HG03469 (cell line): Measurements from ENCODE around the gene ORC4.

Experiments
- ATAC-seq: cut with Tn5 transposase; IDR thresholded peaks from one replicate; pipeline ENCODE4 v1.9.1; 2021; ENCODE audit warnings: mild to moderate bottlenecking, moderate library complexity, moderate number of reproducible peaks; ENCODE audit not compliant: unreplicated experiment

ORC4 gene

DNA sequence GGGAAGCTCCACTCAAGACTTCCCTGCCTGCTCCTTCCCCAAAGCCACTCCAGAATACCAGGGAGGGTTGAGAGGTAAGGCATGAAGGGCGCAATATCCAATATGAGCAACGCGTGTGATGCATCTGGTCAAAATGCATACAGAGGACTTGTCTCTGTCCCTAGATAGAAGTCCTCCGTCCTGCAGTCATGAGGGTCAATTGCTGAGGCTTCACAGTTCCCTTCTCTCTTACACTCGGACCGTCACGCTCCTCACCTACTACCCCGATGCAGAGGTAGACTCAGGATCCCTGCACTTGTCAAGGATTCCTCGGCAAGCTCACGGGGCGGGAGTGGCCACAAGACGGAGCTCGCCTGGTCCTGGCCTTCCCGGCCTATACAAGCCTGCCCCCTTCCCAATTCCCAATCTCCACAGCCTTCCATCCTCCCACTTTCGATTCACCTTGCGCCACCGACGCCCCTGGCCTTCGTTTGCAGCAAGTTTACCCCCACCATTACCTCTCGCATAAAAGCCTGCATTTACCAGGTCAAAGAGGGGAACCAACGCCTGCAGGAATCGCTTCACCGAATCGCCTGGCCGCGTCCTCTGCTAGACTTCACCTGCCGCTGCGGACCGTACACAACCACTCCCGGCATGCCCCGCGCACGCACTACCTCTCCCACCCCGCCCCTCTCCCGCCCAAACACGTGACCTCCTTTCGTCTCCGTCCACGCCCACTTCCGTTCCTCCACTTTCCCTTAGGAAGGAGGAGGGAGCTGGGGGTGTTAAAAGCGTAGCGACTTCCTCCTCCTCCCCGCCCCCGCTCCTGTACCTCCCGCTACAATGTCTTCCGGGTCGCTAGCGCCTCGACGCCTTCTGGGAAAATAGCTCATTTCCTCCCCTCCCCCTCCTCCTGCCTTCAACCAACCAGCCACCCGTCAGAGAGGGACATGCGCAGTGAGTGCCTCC lies at the start of gene ORC4:
Gene ORC4, minus strand, starts transcription at position 627 of the 948 bp plus-strand sequence. CDS start 44,779 bp downstream, outside the sequence.
- peak; percentile 40 for ATAC-seq

DNA sequence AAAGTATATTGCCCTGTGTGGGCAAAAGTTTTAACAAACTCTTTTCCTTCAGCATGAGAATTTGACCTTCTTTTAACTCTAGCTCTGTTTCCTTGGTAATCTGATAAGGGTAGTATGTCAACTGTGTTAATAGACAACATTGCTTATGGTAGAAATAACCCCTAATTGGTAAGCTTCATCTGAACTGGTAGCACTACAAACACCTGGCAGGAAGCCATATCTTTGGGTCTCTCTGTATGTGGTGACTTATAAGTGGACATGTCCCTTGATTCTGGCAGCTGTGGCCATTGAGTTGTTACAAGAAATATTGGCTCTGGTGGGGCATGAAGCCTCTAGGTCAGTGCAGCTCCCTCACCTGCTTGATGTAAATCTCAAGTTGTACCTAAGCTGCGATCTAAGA lies 47.3 kb upstream of the ORC4 start:
- no peak for ATAC-seq

DNA sequence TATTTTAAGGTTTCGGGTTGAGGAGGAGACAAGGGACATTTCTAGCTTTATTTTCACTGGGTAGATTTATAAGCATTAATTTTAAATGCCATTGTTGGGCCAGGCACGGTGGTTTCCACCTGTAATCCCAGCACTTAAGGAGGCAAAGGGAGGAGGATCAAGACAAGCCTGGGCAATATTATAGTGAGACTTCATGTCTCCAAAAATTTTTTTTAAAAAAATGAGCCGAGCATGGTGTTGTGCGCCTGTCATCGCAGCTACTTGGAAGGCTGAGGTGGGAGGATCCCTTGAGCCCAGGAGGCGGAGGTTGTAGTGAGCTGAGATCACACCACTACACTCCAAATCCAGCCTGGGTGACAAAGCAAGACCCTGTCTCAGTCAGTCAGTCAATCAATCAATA lies 45.4 kb upstream of the ORC4 start:
- ATAC-seq = no peak

DNA sequence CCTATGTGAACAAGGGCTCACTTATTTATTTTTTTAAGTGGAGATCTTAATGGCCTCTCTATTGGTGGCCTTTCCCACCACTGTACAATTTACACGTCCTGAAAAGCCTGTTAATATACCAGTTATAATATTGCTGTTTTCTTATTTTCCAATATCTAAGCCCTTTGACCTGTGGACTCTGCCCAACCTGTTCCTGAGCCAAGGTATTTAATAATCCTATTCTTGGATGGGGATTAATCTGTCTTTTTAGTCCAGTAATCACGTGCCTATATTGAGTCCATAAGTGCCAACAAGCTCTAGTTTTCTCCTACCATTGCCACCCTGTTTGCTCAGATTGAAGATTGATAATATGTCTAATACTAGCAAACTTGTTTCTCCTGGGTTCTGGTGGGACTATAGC lies 43.1 kb upstream of the ORC4 start:
- ATAC-seq = no peak

DNA sequence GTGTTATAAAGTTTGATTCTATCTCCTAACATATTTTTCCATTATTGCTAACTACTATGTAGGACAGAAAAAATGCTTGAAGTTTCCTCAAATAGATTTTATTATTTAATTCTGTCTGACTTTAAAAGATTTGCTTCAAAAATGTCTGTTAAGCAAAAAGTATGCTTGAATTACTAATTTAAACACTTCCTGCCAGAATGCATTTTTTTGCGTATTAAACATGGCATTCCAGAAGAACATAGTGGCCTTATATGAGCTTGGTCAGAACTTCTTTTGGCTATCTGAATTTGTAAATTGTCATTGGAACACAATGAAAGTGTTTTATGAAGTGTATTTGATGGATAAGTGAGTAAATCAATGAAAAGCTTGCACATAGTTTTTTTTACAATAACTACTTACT lies 38.1 kb upstream of the ORC4 start:
- ATAC-seq = no peak

DNA sequence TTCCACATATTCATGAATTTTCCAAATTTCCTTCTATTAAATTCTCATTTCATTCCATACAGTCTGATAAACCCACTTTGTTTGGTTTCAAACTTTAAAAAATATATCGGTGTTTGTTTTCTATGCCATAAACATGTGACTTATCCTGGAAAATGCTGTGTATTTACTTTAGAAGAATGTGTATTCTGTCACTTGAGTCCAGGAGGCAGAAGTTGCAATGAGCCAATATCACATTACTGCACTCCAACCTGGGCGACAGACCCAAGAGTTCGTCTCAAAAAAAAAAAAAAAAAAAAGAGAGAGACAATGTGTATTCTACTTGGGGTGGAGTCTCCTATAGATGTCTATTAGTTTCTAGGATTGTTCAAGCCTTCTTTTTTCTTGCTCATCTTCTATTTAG lies 32.1 kb upstream of the ORC4 start:
- ATAC-seq = no peak

DNA sequence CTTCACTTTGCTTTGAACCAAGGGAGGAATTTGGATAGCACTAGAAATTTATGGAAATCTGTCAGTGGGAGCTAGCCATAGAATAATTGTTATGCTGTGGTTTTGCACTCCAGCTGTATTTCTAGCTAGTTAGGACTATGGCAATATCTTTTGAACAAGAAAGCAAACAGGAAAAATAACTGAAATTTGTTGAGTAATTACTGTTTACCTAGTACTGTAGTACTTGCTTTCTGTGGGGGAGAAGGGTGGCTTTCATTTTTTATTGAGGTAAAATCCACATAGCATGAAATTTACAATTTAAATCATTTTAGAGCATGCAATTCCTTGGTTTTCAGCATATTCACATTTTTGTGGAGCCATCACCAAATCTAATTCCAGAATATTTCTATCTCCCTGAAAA lies 28.7 kb upstream of the ORC4 start:
- no peak for ATAC-seq

DNA sequence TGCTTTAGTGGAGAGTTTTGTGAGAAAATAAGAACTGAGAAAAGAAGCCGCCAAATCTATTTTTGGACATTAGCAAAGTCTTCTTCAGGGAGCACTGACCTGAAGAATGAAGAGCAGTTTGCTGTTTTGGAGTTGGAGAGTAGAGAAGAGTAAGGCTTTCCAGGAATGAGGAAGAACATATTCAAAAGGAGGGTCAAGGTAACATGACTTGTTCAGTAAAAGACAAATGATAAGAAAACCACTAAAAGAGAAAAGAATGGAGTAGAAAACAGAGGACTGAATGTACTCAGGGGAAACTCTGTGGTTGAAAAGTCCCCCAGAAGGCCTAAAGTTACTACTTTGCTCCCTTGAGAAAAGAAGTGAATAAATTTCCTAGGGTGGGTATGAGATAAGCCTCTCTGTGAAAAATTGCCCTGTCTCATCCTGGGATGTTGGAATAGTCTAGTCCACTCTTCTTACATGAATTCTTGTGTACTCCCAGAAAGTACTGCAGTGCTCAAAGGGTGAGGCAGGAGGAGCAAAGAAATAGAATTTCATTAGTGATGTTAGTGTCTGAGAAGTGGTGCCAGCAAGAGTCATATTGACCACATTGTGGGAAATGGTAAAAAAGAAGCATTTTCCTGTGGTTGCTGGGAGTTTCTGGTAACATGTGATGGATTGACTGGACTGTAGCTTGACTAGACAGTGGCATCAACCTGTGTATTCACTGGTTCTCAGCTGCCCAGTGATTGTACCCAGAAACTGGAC lies 28.1 kb upstream of the ORC4 start:
- peak; percentile 43 for ATAC-seq

DNA sequence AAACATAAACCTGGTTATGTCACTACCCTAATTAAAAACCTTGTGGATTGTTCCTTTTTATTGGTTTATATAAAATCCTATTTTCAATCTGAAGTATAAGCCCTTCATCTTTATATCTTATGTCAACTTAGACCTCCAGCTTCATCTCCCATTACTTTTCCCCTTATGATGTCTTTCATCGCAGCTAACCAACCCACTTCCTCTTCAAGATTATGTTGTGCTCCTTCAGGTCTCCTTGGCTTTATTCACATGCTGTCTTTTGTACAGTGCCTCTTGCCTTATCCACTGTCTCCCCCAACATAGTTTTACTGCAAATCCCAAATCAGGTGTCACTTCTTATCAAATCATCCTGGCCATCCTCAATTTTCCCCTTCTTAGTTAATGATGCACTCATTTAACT lies 26.3 kb upstream of the ORC4 start:
- ATAC-seq = no peak

DNA sequence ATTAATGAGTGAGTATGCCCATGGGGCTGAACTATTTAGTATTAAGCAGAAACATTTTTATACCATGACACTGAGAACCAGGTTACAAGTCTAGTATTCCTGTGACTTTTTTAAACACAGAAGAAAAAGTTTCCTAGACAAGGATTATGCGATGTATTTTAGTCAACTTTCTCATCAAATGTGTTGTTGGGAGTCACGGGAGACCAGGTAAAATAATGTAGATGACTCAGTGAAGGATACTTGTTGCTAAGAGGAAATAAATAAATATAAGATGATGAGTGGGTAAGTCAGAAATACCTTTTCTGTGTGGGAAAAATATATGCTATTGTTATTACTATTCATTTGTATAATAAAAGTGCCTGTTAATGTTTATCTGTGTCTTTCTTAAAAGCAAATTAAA lies 23.8 kb upstream of the ORC4 start:
- ATAC-seq = no peak

DNA sequence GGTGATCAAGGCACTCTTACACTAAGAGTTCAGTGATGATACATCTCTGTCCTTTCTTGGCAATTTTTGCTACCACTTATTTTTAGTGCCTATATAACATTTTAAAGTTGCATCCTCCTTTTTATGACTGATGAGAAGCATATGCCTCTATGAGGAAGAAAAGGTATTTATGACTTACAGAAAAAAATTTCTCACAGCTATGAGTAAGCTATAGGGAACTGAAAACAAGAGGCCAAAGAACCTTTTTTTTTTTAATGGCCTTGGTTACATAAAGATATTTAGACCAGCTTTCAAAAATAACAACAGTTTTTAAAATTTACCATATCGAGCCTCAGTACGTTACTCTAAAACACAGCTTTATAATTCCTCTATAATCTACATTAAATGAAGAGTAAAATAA lies 21.7 kb upstream of the ORC4 start:
- ATAC-seq = peak; percentile 94

DNA sequence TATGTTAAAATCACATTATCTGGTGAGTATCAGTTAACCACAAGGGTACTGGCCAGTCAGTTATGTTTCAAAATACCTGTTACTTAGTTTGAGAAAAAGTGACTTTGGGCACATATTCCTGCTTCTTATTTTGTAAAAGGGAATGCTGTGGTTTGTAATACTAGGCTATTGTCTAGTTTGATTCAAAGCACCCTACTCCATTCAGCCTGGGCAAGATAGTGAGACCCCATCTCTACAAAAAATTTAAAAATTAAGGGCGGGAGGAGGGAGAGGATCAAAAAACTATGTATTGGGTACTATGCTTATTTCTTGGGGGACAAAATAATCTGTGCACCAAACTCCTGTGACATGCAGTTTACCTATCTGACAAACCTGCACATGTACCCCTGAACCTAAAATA lies 19.2 kb upstream of the ORC4 start:
- no peak for ATAC-seq

DNA sequence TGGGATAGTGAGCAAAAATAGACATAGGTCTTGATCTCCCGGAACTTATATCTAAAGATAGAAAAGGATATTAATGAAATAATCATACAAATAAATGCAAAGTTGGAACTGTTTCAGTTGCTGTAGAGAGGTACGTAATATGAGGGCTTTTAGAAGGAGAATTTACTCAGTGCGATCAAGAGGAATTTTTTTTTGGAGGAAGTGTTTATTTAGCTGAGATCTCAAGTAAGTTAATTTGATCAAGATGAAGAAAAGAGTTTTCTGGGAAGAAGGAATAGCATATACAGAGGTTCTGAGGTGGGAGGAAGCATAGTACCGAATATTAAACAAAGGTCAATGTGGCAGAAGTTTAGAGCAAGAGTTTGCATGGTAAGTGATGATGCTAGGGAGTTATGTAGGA lies 11.7 kb upstream of the ORC4 start:
- no peak for ATAC-seq

DNA sequence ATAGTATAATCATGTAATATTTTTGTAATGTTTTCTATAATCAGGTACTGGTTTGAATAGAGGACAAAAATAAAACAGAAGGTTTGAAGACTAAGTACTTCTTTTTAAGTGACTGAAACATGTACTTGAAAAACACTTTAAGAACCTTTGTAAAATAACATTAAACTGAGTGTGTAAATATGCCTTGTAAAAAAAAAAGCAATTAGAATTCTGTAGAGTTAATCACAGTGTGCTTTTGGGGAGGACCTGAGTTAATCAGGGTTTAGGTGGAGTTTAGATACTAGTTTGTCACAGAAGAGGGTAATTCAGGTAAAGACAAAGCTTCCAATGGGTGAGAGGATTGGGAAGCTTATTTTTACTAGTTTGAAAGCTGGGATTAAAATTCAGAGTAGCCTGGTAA lies 10.6 kb upstream of the ORC4 start:
- ATAC-seq = no peak

DNA sequence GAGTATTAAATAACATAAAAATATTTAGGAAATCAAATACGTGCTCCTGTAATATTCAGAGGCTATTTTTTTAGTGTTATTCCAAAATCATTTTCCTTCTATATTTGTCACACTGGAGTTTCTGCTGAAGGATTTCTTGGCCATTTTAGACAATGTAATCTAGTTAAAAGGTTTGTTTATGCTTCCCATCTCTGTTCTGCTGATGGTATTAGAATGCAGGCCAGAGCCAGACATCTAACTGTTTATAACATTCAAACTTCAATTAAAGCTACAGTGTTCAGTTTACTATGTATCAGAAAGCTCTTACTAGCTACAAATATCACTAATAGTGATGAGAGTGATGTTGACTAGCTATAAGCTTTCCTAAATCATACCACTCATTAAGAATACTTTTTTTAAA lies 8.2 kb upstream of the ORC4 start:
- no peak for ATAC-seq

DNA sequence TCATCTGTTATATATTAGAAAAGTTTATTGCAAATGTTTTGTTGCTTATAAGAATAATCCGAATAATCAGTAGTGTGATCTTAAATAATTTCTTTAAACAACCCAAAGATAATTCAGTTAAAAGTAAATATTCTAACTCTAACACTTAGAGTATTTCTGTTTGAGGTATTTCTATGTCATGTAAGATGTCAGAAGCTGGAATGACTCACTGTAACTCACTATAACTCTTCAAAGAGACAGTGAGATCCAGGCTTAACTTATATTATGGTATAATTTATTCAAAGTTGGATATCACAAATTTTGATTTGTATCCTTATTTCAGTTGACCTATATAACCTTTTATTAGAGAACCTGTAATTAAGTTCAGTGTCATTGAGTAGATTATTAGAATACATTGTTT lies 7.3 kb upstream of the ORC4 start:
- ATAC-seq = no peak

DNA sequence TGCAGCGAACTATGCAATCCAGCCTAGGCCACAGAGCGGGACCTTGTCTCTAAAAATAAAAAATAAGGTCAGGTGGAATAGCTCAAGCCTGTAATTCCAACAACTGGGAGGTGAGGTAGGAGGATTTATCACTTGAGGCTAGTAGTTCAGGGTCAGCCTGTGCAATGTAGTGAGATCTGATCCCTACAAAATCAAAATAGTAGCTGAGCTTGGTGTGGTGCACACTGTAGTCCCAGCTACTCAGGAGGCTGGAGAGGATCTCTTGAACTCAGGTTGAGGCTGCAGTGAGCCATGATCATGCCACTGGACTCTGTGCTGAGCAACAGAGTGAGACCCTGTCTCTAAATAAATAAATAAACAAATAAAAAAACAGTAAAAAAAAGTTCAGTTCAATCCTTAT lies 6.0 kb upstream of the ORC4 start:
- ATAC-seq = no peak

DNA sequence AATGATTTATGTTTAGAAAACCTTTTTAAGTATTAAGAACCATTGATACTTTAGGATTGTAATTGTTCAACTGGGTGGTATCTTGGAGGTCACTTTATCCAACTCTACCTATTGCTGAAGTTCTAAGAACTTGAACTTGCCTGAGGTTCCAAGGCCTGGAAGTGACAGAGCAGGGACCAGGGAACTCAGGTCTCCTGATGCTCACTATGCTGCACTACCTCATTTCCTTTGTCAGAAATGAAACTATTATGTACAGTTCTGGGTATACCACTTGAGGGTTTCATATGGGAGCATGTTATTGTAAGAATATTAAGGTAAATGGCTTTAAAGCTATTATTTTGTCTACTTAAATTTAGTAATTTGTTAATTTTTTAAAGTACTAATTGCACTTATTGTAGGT lies 3.3 kb upstream of the ORC4 start:
- peak; percentile 39 for ATAC-seq

DNA sequence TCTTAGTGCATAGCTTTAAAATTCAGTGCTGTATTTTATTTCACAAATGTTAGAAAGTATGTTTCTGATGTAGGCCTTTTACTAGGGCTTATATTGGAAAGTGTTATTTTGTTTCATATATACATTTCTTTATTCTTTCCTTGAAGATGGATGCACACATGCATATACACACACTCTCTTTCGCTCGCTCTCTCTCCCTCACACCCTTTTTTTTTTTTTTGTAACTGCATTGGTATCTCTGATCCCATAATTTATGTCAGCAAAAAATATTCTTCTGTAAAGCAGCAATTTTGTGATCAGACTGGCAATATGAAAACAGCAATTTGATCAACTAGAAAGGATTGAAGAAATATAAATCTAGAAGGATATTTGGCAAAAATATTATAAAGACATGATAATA lies 2.3 kb upstream of the ORC4 start:
- no peak for ATAC-seq

DNA sequence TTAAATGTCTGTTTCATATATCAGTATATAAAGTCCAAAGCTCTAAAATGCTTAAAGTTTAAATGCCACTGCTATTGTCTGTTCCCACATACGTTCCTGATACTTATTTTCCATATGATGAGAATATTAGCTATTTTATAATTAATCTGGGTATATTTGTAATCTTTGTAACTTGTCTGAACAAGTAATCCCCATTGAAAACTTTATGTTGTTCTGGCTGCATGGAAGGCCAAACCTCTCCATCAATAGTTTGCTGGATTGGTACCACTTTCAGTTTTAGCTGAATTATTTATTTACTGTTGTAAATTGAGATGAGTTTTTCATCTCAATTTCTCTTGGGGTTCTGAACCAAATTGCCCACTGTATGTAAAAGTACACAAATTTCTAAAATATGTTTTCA lies 1.8 kb upstream of the ORC4 start:
- ATAC-seq = no peak

DNA sequence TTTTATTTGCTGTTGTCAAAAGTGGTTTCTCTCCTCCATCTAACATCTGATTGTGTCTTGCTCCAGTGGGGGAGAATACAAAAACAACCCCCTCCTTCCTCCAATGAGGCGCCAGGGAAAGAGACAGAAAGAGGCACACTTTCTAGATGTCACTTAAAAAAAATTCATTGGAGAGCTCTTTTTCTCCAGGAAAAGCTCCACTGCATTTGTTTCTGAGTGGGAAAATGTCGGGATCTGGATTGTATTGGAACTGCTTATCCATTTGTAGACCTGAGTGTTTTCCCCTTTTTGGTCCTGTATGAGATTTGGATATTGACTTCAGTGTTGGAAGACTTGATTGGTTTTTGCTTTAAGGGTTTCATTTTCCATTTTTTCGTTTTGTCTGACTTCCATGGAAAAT lies 1.3 kb upstream of the ORC4 start:
- ATAC-seq = no peak
